Measurements from ENCODE around the gene SNRPD2. TPM values are rescaled to one million over a fixed set of nuclear protein-coding genes. Genes with fewer than 3 reads are reported as not detected.

The SNRPD2 gene
- polyA plus RNA-seq, 2 of the 4 experiments (the other 2 are of a cell fraction) = 811 to 1,002 TPM

DNA sequence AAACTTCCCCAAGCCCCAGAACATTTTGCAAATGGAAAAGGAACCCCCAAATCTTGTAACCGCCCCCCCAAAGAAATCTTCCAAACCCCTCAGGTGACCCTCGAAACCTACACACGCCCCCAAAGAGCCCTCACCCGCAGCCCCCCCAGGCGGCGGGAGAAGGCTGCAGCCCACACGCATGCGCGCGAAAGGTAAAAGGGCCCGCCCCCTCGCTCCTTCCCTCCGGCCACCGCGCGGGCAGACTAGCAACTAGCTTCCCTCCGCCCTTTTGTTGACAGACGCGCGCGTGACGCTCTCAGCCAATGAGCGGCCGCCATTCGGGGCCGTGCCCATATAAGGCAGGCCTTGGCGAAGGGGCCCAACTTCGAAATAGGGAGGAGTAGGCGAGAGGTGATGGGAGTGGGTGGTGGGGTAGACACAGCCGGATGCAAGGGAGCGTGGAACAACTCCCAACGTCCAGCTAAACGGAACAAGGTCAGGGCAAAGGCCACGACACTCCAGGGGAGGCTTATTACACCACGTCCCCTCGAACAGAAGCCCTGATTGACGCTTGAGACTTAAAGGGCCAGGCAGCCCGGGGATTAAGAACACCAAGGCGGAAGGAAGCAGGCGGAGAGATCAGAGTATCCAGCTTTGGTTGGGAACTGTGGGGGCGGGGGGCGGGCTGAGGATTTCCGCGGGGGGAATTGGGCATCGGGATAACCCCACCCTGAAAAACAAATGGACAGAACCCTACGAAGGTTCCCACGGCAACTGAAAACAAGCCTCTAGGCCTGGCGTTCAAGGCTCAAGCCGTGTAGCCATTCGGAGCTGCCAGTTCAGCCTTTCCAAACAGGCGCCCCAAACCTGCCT lies 25.6 kb upstream of the SNRPD2 start (continued):
- no peak for TF ChIP-seq POLR2AphosphoS2 (conservative IDR thresholded peaks at IDR 0.05; ENCODE audit: low read length)
- TF ChIP-seq, protein P1, sequence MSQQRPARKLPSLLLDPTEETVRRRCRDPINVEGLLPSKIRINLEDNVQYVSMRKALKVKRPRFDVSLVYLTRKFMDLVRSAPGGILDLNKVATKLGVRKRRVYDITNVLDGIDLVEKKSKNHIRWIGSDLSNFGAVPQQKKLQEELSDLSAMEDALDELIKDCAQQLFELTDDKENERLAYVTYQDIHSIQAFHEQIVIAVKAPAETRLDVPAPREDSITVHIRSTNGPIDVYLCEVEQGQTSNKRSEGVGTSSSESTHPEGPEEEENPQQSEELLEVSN (IDR thresholded peaks at IDR 0.05; ENCODE audit: borderline replicate concordance, low read depth) = peak; percentile 72
- no peak for TF ChIP-seq TFCP2L1 (CRISPR knock-in tag; IDR thresholded peaks at IDR 0.05)
- peak; percentile 39 for TF ChIP-seq CHD2 (IDR thresholded peaks at IDR 0.05; ENCODE audit: low read length, partially characterized antibody)
- TF ChIP-seq CBX8 (IDR thresholded peaks at IDR 0.05) = no peak
- no peak for TF ChIP-seq FOXS1 (CRISPR knock-in tag; IDR thresholded peaks at IDR 0.05)
- no peak for TF ChIP-seq FOSB (CRISPR knock-in tag; IDR thresholded peaks at IDR 0.05)
- TF ChIP-seq, protein P2, sequence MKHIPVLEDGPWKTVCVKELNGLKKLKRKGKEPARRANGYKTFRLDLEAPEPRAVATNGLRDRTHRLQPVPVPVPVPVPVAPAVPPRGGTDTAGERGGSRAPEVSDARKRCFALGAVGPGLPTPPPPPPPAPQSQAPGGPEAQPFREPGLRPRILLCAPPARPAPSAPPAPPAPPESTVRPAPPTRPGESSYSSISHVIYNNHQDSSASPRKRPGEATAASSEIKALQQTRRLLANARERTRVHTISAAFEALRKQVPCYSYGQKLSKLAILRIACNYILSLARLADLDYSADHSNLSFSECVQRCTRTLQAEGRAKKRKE (CRISPR knock-in tag; IDR thresholded peaks at IDR 0.05; ENCODE audit: low read depth) = no peak
- TF ChIP-seq NFE2L2 (conservative IDR thresholded peaks at IDR 0.05; ENCODE audit: low read length) = no peak
- TF ChIP-seq, protein P3, sequence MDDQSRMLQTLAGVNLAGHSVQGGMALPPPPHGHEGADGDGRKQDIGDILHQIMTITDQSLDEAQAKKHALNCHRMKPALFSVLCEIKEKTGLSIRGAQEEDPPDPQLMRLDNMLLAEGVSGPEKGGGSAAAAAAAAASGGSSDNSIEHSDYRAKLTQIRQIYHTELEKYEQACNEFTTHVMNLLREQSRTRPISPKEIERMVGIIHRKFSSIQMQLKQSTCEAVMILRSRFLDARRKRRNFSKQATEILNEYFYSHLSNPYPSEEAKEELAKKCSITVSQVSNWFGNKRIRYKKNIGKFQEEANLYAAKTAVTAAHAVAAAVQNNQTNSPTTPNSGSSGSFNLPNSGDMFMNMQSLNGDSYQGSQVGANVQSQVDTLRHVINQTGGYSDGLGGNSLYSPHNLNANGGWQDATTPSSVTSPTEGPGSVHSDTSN (IDR thresholded peaks at IDR 0.05) = peak; percentile 88
- no peak for TF ChIP-seq HOXB13 (CRISPR knock-in tag; IDR thresholded peaks at IDR 0.05; ENCODE audit: low read depth)
- TF ChIP-seq NPAS2 (CRISPR knock-in tag; IDR thresholded peaks at IDR 0.05; ENCODE audit: borderline replicate concordance) = no peak
- TF ChIP-seq ZNF302 (CRISPR knock-in tag; IDR thresholded peaks at IDR 0.05) = no peak
- TF ChIP-seq RCOR1 (IDR thresholded peaks at IDR 0.05; ENCODE audit: low read depth, low read length) = no peak
- TF ChIP-seq, protein P4, sequence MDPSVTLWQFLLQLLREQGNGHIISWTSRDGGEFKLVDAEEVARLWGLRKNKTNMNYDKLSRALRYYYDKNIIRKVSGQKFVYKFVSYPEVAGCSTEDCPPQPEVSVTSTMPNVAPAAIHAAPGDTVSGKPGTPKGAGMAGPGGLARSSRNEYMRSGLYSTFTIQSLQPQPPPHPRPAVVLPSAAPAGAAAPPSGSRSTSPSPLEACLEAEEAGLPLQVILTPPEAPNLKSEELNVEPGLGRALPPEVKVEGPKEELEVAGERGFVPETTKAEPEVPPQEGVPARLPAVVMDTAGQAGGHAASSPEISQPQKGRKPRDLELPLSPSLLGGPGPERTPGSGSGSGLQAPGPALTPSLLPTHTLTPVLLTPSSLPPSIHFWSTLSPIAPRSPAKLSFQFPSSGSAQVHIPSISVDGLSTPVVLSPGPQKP (IDR thresholded peaks at IDR 0.05; ENCODE audit: low read depth, low read length) = peak; percentile 48; the same call in 1 of the 2 replicates
- peak in 1 of 2 experiments; percentile 42; a peak in 1 of 5 replicates for TF ChIP-seq EP300 (IDR thresholded peaks at IDR 0.05)
- TF ChIP-seq RARB (CRISPR knock-in tag; IDR thresholded peaks at IDR 0.05) = peak; percentile 78; the same call in 1 of the 2 replicates
- no peak for TF ChIP-seq PHF8 (IDR thresholded peaks at IDR 0.05; ENCODE audit: borderline replicate concordance, low read depth)
- TF ChIP-seq HOXA7 (CRISPR knock-in tag; IDR thresholded peaks at IDR 0.05) = no peak
- TF ChIP-seq JUN (IDR thresholded peaks at IDR 0.05) = peak; percentile 83 to 92
- TF ChIP-seq, protein P5, sequence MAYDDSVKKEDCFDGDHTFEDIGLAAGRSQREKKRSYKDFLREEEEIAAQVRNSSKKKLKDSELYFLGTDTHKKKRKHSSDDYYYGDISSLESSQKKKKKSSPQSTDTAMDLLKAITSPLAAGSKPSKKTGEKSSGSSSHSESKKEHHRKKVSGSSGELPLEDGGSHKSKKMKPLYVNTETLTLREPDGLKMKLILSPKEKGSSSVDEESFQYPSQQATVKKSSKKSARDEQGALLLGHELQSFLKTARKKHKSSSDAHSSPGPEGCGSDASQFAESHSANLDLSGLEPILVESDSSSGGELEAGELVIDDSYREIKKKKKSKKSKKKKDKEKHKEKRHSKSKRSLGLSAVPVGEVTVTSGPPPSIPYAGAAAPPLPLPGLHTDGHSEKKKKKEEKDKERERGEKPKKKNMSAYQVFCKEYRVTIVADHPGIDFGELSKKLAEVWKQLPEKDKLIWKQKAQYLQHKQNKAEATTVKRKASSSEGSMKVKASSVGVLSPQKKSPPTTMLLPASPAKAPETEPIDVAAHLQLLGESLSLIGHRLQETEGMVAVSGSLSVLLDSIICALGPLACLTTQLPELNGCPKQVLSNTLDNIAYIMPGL (CRISPR knock-in tag; IDR thresholded peaks at IDR 0.05; ENCODE audit: borderline replicate concordance) = no peak
- peak; percentile 61; the same call in 1 of the 2 replicates for TF ChIP-seq GATA3 (IDR thresholded peaks at IDR 0.05; ENCODE audit: borderline replicate concordance)
- no peak for TF ChIP-seq KDM1A (IDR thresholded peaks at IDR 0.05; ENCODE audit: low read depth)
- TF ChIP-seq, protein P6, sequence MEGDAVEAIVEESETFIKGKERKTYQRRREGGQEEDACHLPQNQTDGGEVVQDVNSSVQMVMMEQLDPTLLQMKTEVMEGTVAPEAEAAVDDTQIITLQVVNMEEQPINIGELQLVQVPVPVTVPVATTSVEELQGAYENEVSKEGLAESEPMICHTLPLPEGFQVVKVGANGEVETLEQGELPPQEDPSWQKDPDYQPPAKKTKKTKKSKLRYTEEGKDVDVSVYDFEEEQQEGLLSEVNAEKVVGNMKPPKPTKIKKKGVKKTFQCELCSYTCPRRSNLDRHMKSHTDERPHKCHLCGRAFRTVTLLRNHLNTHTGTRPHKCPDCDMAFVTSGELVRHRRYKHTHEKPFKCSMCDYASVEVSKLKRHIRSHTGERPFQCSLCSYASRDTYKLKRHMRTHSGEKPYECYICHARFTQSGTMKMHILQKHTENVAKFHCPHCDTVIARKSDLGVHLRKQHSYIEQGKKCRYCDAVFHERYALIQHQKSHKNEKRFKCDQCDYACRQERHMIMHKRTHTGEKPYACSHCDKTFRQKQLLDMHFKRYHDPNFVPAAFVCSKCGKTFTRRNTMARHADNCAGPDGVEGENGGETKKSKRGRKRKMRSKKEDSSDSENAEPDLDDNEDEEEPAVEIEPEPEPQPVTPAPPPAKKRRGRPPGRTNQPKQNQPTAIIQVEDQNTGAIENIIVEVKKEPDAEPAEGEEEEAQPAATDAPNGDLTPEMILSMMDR (IDR thresholded peaks at IDR 0.05) = no peak; the same call in 2 of the 3 replicates
- no peak for TF ChIP-seq EHMT2 (IDR thresholded peaks at IDR 0.05; ENCODE audit: low read depth)
- TF ChIP-seq EHF (CRISPR knock-in tag; IDR thresholded peaks at IDR 0.05) = 0 out of 2 replicates have a peak, but pooled peaks have one; percentile 33
- no peak for TF ChIP-seq ZSCAN20 (CRISPR knock-in tag; IDR thresholded peaks at IDR 0.05)
- TF ChIP-seq MYC (IDR thresholded peaks at IDR 0.05; ENCODE audit: borderline replicate concordance, low read length) = peak; percentile 83; the same call in 1 of the 2 replicates
- no peak for TF ChIP-seq NR3C1 (IDR thresholded peaks at IDR 0.05)
- TF ChIP-seq CBX2 (IDR thresholded peaks at IDR 0.05; ENCODE audit: borderline replicate concordance, low read depth) = no peak

Data from A549 (cell line).